Activated T-cell treated with anti-CD3 and anti-CD28 coated beads, Interleukin-2, amount 50 U/mL, for 24 hours (primary cell): Measurements from ENCODE around the gene TEX29.

Experiments
- DNase-seq: peaks from one replicate; pipeline ENCODE4 v3.0.0-alpha.2; 2020
- H3K27ac Mint-ChIP-seq: 2 replicates; pipeline ENCODE4 v1.8.0; 2020; ENCODE audit warnings: mild to moderate bottlenecking, mixed read lengths
- H3K27me3 Mint-ChIP-seq: 2 replicates; pipeline ENCODE4 v1.8.0; 2020; ENCODE audit warnings: mixed read lengths
- H3K36me3 Mint-ChIP-seq: 2 replicates; pipeline ENCODE4 v1.8.0; 2020; ENCODE audit warnings: low read depth, mixed read lengths
- H3K4me1 Mint-ChIP-seq: 2 replicates; pipeline ENCODE4 v1.8.0; 2020; ENCODE audit warnings: low read depth, mixed read lengths
- H3K4me3 Mint-ChIP-seq: 2 replicates; pipeline ENCODE4 v1.8.0; 2020; ENCODE audit warnings: mild to moderate bottlenecking, moderate library complexity, mixed read lengths
- H3K9me3 Mint-ChIP-seq: 2 replicates; pipeline ENCODE4 v1.8.0; 2020; ENCODE audit warnings: mixed read lengths

Gene TEX29

DNA sequence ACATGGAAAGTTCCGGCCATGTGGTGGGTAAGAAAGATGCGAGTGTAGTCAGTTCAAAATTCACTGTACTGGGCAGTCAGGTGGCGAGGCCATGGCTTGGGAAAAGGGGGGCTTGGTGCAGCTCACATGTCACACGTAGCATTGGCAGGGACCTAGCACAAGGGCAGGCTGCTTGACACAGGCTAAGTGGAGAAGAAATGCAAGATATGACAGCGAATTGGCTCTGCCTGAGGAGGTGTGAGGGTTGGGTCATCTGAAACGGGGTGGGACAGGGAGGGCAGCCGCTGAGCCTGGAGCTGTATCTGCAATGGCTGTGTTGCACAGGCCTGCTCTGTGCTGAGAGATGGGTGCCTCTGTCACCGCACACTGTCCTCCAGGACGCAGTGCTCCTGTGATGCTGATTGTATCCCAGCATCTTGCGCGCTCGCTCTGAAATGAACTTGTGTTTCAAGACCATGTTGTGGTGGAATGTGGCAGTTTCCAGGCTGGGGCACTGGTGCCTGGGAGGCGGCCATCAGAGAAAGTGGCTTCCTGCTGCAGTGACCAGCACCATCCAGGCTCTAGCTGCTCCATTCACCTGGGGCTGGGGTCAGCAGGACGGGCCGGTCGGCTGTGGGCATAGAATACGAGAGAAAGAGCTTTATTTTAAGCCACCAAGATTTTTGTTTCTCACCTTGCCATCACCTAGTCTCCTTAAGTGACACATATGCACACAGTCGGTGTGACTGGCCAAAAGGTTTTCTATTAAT is 70.3 kb downstream of the TEX29 start:
- H3K4me1 Mint-ChIP-seq, result peaks cover 14% of the 10 kb centered on the region
- H3K4me3 Mint-ChIP-seq, result no peak overlapping the region
- DNase-seq, result peak; percentile 21
- H3K27me3 Mint-ChIP-seq, result peaks cover 4% of the 10 kb centered on the region
- no peaks in the 10 kb centered on the region for H3K36me3 Mint-ChIP-seq
- no peak overlapping the region for H3K27ac Mint-ChIP-seq
- no peaks in the 10 kb centered on the region for H3K9me3 Mint-ChIP-seq

DNA sequence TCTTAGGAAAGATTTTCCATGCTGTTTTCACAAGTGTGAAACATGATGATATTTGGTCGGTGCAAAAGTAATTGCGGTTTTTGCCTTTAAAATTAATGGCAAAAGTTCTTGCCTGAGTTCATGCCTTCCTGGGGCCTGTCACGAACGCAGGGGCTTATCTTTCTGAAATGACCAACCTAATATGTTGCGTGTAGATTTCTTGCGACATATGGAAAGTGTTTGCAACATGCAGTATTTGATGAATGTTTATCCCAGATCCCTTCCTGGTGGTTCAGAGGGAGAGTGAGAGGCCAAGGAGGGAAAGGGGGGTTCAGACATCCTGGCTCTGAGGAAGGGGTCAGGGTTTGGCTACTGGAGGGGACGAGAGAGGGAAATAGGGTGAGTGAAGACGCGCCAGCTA is 72.0 kb downstream of the TEX29 start:
- Mint-ChIP-seq H3K9me3 (no peaks in the 10 kb centered on the region), H3K27me3 (peaks cover 4% of the 10 kb centered on the region), H3K4me3 (no peak overlapping the region), H3K4me1 (peaks cover 13% of the 10 kb centered on the region), H3K27ac (no peak overlapping the region), H3K36me3 (no peaks in the 10 kb centered on the region)
- DNase-seq, result no peak

- Mint-ChIP-seq H3K27me3 (peaks cover 4% of the 10 kb centered on the region), H3K9me3 (no peaks in the 10 kb centered on the region), H3K27ac (no peak overlapping the region), H3K36me3 (no peaks in the 10 kb centered on the region), H3K4me1 (peaks cover 13% of the 10 kb centered on the region), H3K4me3 (no peak overlapping the region)
- DNase-seq, result no peak
These were observed 72.9 kb downstream of the TEX29 start for GRCh38 chr13:111393221-111393790.
